ENCODE measurements around the gene C10orf90.

The C10orf90 gene

GRCh38 chr10:126634347-126634746 is 36.1 kb downstream of the C10orf90 start:
- DNase-seq = no peak

GRCh38 chr10:126632705-126633104 is 37.8 kb downstream of the C10orf90 start:
- DNase-seq = no peak

- DNase-seq = no peak
These were observed 40.4 kb downstream of the C10orf90 start for GRCh38 chr10:126629925-126630624.

- DNase-seq = no peak
These were observed 41.7 kb downstream of the C10orf90 start for GRCh38 chr10:126628746-126629145.

GRCh38 chr10:126621846-126622245 is 48.6 kb downstream of the C10orf90 start:
- no peak for DNase-seq

GRCh38 chr10:126618466-126618865 is 52.0 kb downstream of the C10orf90 start:
- no peak for DNase-seq

- no peak for DNase-seq
These were observed 52.8 kb downstream of the C10orf90 start for GRCh38 chr10:126617733-126618132.

- no peak for DNase-seq
These were observed 53.3 kb downstream of the C10orf90 start for GRCh38 chr10:126617208-126617607.

GRCh38 chr10:126616737-126617136 is 53.8 kb downstream of the C10orf90 start:
- DNase-seq = no peak

GRCh38 chr10:126611303-126611702 is 59.2 kb downstream of the C10orf90 start:
- DNase-seq = no peak

GRCh38 chr10:126609566-126609965 is 60.9 kb downstream of the C10orf90 start:
- DNase-seq = no peak

GRCh38 chr10:126599949-126600682 is 70.4 kb downstream of the C10orf90 start:
- DNase-seq = no peak

GRCh38 chr10:126598009-126598408 is 72.5 kb downstream of the C10orf90 start:
- DNase-seq = peak; percentile 1 to 12

GRCh38 chr10:126597211-126597610 is 73.3 kb downstream of the C10orf90 start:
- no peak for DNase-seq

- no peak for DNase-seq
These were observed 73.9 kb downstream of the C10orf90 start for GRCh38 chr10:126596472-126597016.

GRCh38 chr10:126595160-126595559 is 75.3 kb downstream of the C10orf90 start:
- DNase-seq = no peak

GRCh38 chr10:126593968-126594701 is 76.4 kb downstream of the C10orf90 start:
- DNase-seq = no peak

GRCh38 chr10:126592901-126593300 is 77.6 kb downstream of the C10orf90 start:
- no peak for DNase-seq

- DNase-seq = no peak
These were observed 82.5 kb downstream of the C10orf90 start for GRCh38 chr10:126588024-126588423.

GRCh38 chr10:126586878-126587277 is 83.6 kb downstream of the C10orf90 start:
- no peak for DNase-seq

- DNase-seq = no peak
These were observed 84.4 kb downstream of the C10orf90 start for GRCh38 chr10:126586128-126586527.

- DNase-seq = no peak
These were observed 85.1 kb downstream of the C10orf90 start for GRCh38 chr10:126585249-126586017.

GRCh38 chr10:126584836-126585235 is 85.7 kb downstream of the C10orf90 start:
- DNase-seq = no peak

Data from inflammatory macrophage treated with lipopolysaccharide for 1 hour (primary cell).